ENCODE results near the gene RCC1. TPM values are rescaled to one million over a fixed set of nuclear protein-coding genes. Genes with fewer than 3 reads are reported as not detected.
"Not testable (repeated sequence)": the region's sequence is repeated elsewhere in the genome, so short reads cannot be mapped to it uniquely, and the experiment has no call there.

RCC1 gene
- total and polyA plus RNA-seq, 2 experiments from 2014 or later = 17.5 to 27.0 TPM

GRCh38 chr1:28580722-28581530 is 75.1 kb downstream of the RCC1 start:
- Histone ChIP-seq H4K20me1 (ENCODE audit: insufficient read depth) (peaks cover 13% of the 10 kb centered on the region; the same call in 1 of the 2 replicates), H3K36me3 (ENCODE audit: low read depth) (peaks cover 29% of the 10 kb centered on the region), H3K9ac (peak overlapping the region; percentile 92), H3K4me2 (ENCODE audit: unreplicated experiment) (peak overlapping the region; percentile 97), H3K4me3 (peak overlapping the region; percentile 99), H3K27me3 (replicated peaks; ENCODE audit: insufficient read depth) (no peaks in the 10 kb centered on the region), H3K4me1 (ENCODE audit: insufficient read depth) (peaks cover 8% of the 10 kb centered on the region; the same call in 1 of the 2 replicates), H3K79me2 (ENCODE audit: insufficient read depth) (peaks cover 29% of the 10 kb centered on the region), H2AFZ (0 out of 2 replicates have a peak overlapping the region, but pooled peaks have one; percentile 12), H3K9me2 (ENCODE audit: insufficient read depth) (no peaks in the 10 kb centered on the region), H3K27ac (peak overlapping the region; percentile 56), H3F3A (ENCODE audit: insufficient read depth) (peaks cover 43% of the 10 kb centered on the region), H3K9me3 (ENCODE audit: low read depth) (no peaks in the 10 kb centered on the region)
- TF ChIP-seq EZH2 (IDR thresholded peaks at IDR 0.05; ENCODE audit: insufficient read depth, poor library complexity, severe bottlenecking) (no peak), EZH2phosphoT487 (IDR thresholded peaks at IDR 0.05; ENCODE audit: insufficient read depth, low read depth) (no peak)
- in situ Hi-C loops (cut with MboI) = no loop called here
- 2 to 3% methylated on average over 26 of the region's 26 CpGs for WGBS, 2 experiments (ENCODE audit: low coverage in 1 of 2, low lambda C conversion rate in 2 of 2, missing lambda C conversion rate in 2 of 2)
- peak; percentile 69 for DNase-seq

DNA sequence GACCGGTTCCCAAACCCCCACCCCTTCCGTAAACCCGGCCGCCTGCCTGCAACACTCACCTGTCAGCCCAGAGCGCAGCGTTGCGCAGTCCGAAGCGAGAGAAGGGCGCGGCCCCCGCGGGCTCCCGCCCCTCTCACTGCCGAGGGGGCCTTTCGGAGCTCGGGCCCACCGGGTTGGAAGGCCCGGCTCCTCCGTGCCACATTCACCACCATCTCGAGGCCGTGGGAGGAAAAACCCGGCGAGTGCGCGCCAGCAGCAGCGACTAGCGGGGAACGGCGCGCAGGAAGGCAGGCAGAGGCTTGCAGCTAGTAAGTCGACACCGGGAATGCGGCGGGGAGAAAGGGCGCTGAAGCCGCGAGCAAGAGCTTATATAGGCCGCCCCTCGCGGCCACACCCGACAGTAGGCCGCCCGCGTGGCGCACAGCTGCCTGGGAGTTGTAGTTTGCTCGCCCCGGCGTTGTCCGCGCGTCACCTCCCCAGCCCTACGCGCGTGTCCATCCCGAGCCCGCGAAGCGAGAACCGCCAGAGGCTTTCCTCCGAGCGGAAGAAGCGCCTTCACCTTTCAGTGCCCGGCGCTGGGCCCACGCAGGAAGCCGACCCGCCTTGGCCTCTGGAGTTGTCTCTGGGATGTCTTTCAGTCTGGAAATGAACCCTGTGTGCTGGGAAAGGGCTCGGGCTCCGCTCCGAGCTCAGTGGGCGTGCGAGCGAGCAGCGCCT is 75.8 kb downstream of the RCC1 start:
- H3K4me2 ChIP-seq (ENCODE audit: unreplicated experiment) = peak overlapping the region; percentile 98
- peak overlapping the region; percentile 99 for H2AFZ ChIP-seq
- in situ Hi-C loops (cut with MboI) = no loop called here
- H3F3A ChIP-seq (ENCODE audit: insufficient read depth) = peaks cover 43% of the 10 kb centered on the region
- H3K79me2 ChIP-seq (ENCODE audit: insufficient read depth) = peaks cover 29% of the 10 kb centered on the region
- peaks cover 8% of the 10 kb centered on the region; the same call in 1 of the 2 replicates for H3K4me1 ChIP-seq (ENCODE audit: insufficient read depth)
- peaks cover 13% of the 10 kb centered on the region; the same call in 1 of the 2 replicates for H4K20me1 ChIP-seq (ENCODE audit: insufficient read depth)
- H3K27ac ChIP-seq = peak overlapping the region; percentile 61
- peak; percentile 97 for DNase-seq
- H3K36me3 ChIP-seq (ENCODE audit: low read depth) = peaks cover 28% of the 10 kb centered on the region
- H3K9me3 ChIP-seq (ENCODE audit: low read depth) = no peaks in the 10 kb centered on the region
- H3K27me3 ChIP-seq (replicated peaks; ENCODE audit: insufficient read depth) = no peaks in the 10 kb centered on the region
- H3K4me3 ChIP-seq = peak overlapping the region; percentile 99
- 1% methylated on average over 43 to 75 of the region's 75 CpGs for WGBS, 2 experiments (ENCODE audit: low coverage in 1 of 2, low lambda C conversion rate in 2 of 2, missing lambda C conversion rate in 2 of 2)
- peak overlapping the region; percentile 92 for H3K9ac ChIP-seq
- TF ChIP-seq EZH2phosphoT487 (IDR thresholded peaks at IDR 0.05; ENCODE audit: insufficient read depth, low read depth) = no peak
- no peak for TF ChIP-seq EZH2 (IDR thresholded peaks at IDR 0.05; ENCODE audit: insufficient read depth, poor library complexity, severe bottlenecking)
- H3K9me2 ChIP-seq (ENCODE audit: insufficient read depth) = no peaks in the 10 kb centered on the region

DNA sequence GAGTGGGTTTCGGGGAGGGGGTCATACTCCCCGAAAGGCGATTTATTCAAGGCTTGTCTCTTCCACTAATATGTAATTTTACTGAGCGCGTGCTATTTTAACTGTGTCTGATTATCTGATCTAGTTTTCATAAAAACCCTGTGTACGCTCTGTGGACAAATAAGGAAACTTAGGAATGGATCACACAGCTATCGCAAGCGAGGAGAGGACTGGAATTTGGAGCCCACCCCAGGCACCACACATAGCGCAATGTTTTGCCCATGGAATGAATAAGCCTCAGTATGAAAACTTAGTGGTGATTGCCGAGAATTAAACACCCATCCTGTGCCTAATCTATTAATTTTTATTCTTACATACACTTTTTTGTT is 76.4 kb downstream of the RCC1 start:
- Histone ChIP-seq H3K27me3 (replicated peaks; ENCODE audit: insufficient read depth) (no peaks in the 10 kb centered on the region), H3K36me3 (ENCODE audit: low read depth) (peaks cover 23% of the 10 kb centered on the region), H3K27ac (peak overlapping the region; percentile 61), H3K79me2 (ENCODE audit: insufficient read depth) (peaks cover 29% of the 10 kb centered on the region), H3K4me3 (peak overlapping the region; percentile 99), H3K4me2 (ENCODE audit: unreplicated experiment) (peak overlapping the region; percentile 98), H2AFZ (peak overlapping the region; percentile 99), H3K4me1 (ENCODE audit: insufficient read depth) (peaks cover 8% of the 10 kb centered on the region; the same call in 1 of the 2 replicates), H3K9me3 (ENCODE audit: low read depth) (no peaks in the 10 kb centered on the region), H3K9me2 (ENCODE audit: insufficient read depth) (no peaks in the 10 kb centered on the region), H4K20me1 (ENCODE audit: insufficient read depth) (peaks cover 13% of the 10 kb centered on the region; the same call in 1 of the 2 replicates), H3K9ac (peak overlapping the region; percentile 92), H3F3A (ENCODE audit: insufficient read depth) (peaks cover 38% of the 10 kb centered on the region)
- peak; percentile 56 for DNase-seq
- TF ChIP-seq EZH2 (IDR thresholded peaks at IDR 0.05; ENCODE audit: insufficient read depth, poor library complexity, severe bottlenecking) (no peak), EZH2phosphoT487 (IDR thresholded peaks at IDR 0.05; ENCODE audit: insufficient read depth, low read depth) (no peak)
- in situ Hi-C loops (cut with MboI) = no loop called here
- WGBS, 2 experiments (ENCODE audit: low coverage in 1 of 2, low lambda C conversion rate in 2 of 2, missing lambda C conversion rate in 2 of 2) = 1 to 3% methylated on average over 10 of the region's 10 CpGs

- H3K79me2 ChIP-seq (ENCODE audit: insufficient read depth); H3K27ac ChIP-seq; H3F3A ChIP-seq (ENCODE audit: insufficient read depth); H3K27me3 ChIP-seq (replicated peaks; ENCODE audit: insufficient read depth); H3K4me3 ChIP-seq; in situ Hi-C loops (cut with MboI); H3K36me3 ChIP-seq (ENCODE audit: low read depth); H4K20me1 ChIP-seq (ENCODE audit: insufficient read depth); H2AFZ ChIP-seq; H3K4me2 ChIP-seq (ENCODE audit: unreplicated experiment); H3K9me2 ChIP-seq (ENCODE audit: insufficient read depth); H3K9ac ChIP-seq; H3K9me3 ChIP-seq (ENCODE audit: low read depth); DNase-seq; H3K4me1 ChIP-seq (ENCODE audit: insufficient read depth): not testable (repeated sequence)
- 93 to 95% methylated on average over 19 of the region's 19 CpGs for WGBS, 2 experiments (ENCODE audit: low coverage in 1 of 2, low lambda C conversion rate in 2 of 2, missing lambda C conversion rate in 2 of 2)
Observed at GRCh38 chr1:28586585-28587391, 80.9 kb downstream of the RCC1 start.

Small RNAs within 50 kb of the gene (small RNA-seq; reads per million reads assigned to genes)
- gene RNU6ATAC27P (ENCODE audit: low read depth, low replicate concordance) (not detected), gene SNORA16A (ENCODE audit: low read depth, low replicate concordance) (not detected), gene SNORA44 (ENCODE audit: low read depth, low replicate concordance) (not detected), gene SNORA61 (ENCODE audit: low read depth, low replicate concordance) (not detected), gene SNORA73A (ENCODE audit: low read depth, low replicate concordance) (not detected), gene SNORA73B (ENCODE audit: low read depth, low replicate concordance) (6.3 reads per million, percentile 81 among the genes with 10 or more reads in this experiment), gene SNORD99 (ENCODE audit: low read depth, low replicate concordance) (2,658 reads per million, percentile 99 among the genes with 10 or more reads in this experiment)

Other genes starting within 250 kb of the RCC1 start
- gene SESN2, start 246.5 kb upstream of the RCC1 start, total RNA-seq (2014; rRNA removed; shearing (Covaris generic)) = 57.8 and 58.4 TPM in 2 replicates
- gene SESN2, start 246.5 kb upstream of the RCC1 start, polyA plus RNA-seq (2016; fragmentation: Nextera tagmentation; extraction: Ambion mirVana) = 34.3 and 34.5 TPM in 2 replicates
- 8.1 and 10.9 TPM in 2 replicates for gene MED18, start 177.0 kb upstream of the RCC1 start, total RNA-seq (2014; rRNA removed; shearing (Covaris generic))
- gene MED18, start 177.0 kb upstream of the RCC1 start, polyA plus RNA-seq (2016; fragmentation: Nextera tagmentation; extraction: Ambion mirVana) = 11.6 and 12.4 TPM in 2 replicates
- 3.0 and 5.2 TPM in 2 replicates for gene PHACTR4, start 136.3 kb upstream of the RCC1 start, total RNA-seq (2014; rRNA removed; shearing (Covaris generic))
- gene PHACTR4, start 136.3 kb upstream of the RCC1 start, polyA plus RNA-seq (2016; fragmentation: Nextera tagmentation; extraction: Ambion mirVana) = 14.3 and 14.7 TPM in 2 replicates
- gene TRNAU1AP, start 47.0 kb downstream of the RCC1 start, total RNA-seq (2014; rRNA removed; shearing (Covaris generic)) = 21.9 and 22.0 TPM in 2 replicates
- 26.6 and 27.4 TPM in 2 replicates for gene TRNAU1AP, start 47.0 kb downstream of the RCC1 start, polyA plus RNA-seq (2016; fragmentation: Nextera tagmentation; extraction: Ambion mirVana)
- 2.5 and 6.1 TPM in 2 replicates for gene RAB42, start 86.2 kb downstream of the RCC1 start, total RNA-seq (2014; rRNA removed; shearing (Covaris generic))
- gene RAB42, start 86.2 kb downstream of the RCC1 start, polyA plus RNA-seq (2016; fragmentation: Nextera tagmentation; extraction: Ambion mirVana) = 1.9 and 2.4 TPM in 2 replicates
- gene TAF12, start 137.0 kb downstream of the RCC1 start, total RNA-seq (2014; rRNA removed; shearing (Covaris generic)) = 18.4 and 49.7 TPM in 2 replicates
- 45.0 and 45.6 TPM in 2 replicates for gene TAF12, start 137.0 kb downstream of the RCC1 start, polyA plus RNA-seq (2016; fragmentation: Nextera tagmentation; extraction: Ambion mirVana)
- gene RNU11, start 142.6 kb downstream of the RCC1 start, total RNA-seq (2014; rRNA removed; shearing (Covaris generic)) = not detected in 2 replicates
- not detected in 2 replicates for gene RNU11, start 142.6 kb downstream of the RCC1 start, polyA plus RNA-seq (2016; fragmentation: Nextera tagmentation; extraction: Ambion mirVana)
- 6.9 and 8.1 TPM in 2 replicates for gene GMEB1, start 162.7 kb downstream of the RCC1 start, total RNA-seq (2014; rRNA removed; shearing (Covaris generic))
- 8.2 and 9.0 TPM in 2 replicates for gene GMEB1, start 162.7 kb downstream of the RCC1 start, polyA plus RNA-seq (2016; fragmentation: Nextera tagmentation; extraction: Ambion mirVana)
- 46.7 and 51.9 TPM in 2 replicates for gene YTHDF2, start 230.9 kb downstream of the RCC1 start, total RNA-seq (2014; rRNA removed; shearing (Covaris generic))
- gene YTHDF2, start 230.9 kb downstream of the RCC1 start, polyA plus RNA-seq (2016; fragmentation: Nextera tagmentation; extraction: Ambion mirVana) = 80.2 and 81.9 TPM in 2 replicates

Data from GM23248 (cell line).